HL-60 (cell line): ENCODE data around the gene ITGBL1.

ENCODE experiments used
- DNase-seq, 2 experiments: peaks; one replicate each; pipeline ENCODE4 v3.0.0-alpha.2; 2010 to 2020; ENCODE audit warnings: low read depth in 1 of 2, low spot score in 1 of 2
- H3K27ac ChIP-seq: fragments of 250-450 bp; sonication (Bioruptor Pico); replicated peaks from 2 replicates; pipeline ENCODE4 v1.5.1; 2020; ENCODE audit warnings: mild to moderate bottlenecking, moderate library complexity
- H3K27me3 ChIP-seq: fragments of 250-450 bp; sonication (Bioruptor Pico); 2 replicates; pipeline ENCODE4 v1.5.1; 2021; ENCODE audit warnings: mild to moderate bottlenecking, moderate library complexity; ENCODE audit not compliant: insufficient read depth, poor library complexity, severe bottlenecking
- H3K4me3 ChIP-seq: replicated peaks from 2 replicates; pipeline ENCODE4 v1.5.1; 2011; ENCODE audit warnings: mild to moderate bottlenecking, control low read depth, low read length; ENCODE audit not compliant: insufficient read depth
- GABPA ChIP-seq: IDR thresholded peaks from 2 replicates; pipeline ENCODE4 v1.6.1; 2012; ENCODE audit warnings: low read depth
- POLR2AphosphoS5 ChIP-seq: IDR thresholded peaks from 2 replicates; pipeline ENCODE4 v1.6.1; 2012; ENCODE audit warnings: low read depth
- SPI1 ChIP-seq: IDR thresholded peaks from 2 replicates; pipeline ENCODE4 v1.6.1; 2012; ENCODE audit warnings: low read depth, mild to moderate bottlenecking, borderline replicate concordance
- TF ChIP-seq, protein P1 (sequence below): IDR thresholded peaks from 2 replicates; pipeline ENCODE4 v1.6.1; 2012; ENCODE audit warnings: low read depth; ENCODE audit not compliant: insufficient replicate concordance
- TF ChIP-seq, protein P2 (sequence below): IDR thresholded peaks from one replicate; pipeline ENCODE4 v1.5.1; 2011; ENCODE audit warnings: low read length, control low read depth, inconsistent platforms; ENCODE audit not compliant: insufficient read depth

ITGBL1 gene

GRCh38 chr13:101576455-101576854, 124.0 kb downstream of the ITGBL1 start:
- DNase-seq, result no peak
- Histone ChIP-seq H3K27me3 (no peaks in the 10 kb centered on the region), H3K27ac (no peak overlapping the region), H3K4me3 (no peak overlapping the region)
- TF ChIP-seq SPI1, result no peak
- TF ChIP-seq, protein P1, sequence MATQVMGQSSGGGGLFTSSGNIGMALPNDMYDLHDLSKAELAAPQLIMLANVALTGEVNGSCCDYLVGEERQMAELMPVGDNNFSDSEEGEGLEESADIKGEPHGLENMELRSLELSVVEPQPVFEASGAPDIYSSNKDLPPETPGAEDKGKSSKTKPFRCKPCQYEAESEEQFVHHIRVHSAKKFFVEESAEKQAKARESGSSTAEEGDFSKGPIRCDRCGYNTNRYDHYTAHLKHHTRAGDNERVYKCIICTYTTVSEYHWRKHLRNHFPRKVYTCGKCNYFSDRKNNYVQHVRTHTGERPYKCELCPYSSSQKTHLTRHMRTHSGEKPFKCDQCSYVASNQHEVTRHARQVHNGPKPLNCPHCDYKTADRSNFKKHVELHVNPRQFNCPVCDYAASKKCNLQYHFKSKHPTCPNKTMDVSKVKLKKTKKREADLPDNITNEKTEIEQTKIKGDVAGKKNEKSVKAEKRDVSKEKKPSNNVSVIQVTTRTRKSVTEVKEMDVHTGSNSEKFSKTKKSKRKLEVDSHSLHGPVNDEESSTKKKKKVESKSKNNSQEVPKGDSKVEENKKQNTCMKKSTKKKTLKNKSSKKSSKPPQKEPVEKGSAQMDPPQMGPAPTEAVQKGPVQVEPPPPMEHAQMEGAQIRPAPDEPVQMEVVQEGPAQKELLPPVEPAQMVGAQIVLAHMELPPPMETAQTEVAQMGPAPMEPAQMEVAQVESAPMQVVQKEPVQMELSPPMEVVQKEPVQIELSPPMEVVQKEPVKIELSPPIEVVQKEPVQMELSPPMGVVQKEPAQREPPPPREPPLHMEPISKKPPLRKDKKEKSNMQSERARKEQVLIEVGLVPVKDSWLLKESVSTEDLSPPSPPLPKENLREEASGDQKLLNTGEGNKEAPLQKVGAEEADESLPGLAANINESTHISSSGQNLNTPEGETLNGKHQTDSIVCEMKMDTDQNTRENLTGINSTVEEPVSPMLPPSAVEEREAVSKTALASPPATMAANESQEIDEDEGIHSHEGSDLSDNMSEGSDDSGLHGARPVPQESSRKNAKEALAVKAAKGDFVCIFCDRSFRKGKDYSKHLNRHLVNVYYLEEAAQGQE, result no peak
- TF ChIP-seq GABPA, result no peak
- TF ChIP-seq, protein P2, sequence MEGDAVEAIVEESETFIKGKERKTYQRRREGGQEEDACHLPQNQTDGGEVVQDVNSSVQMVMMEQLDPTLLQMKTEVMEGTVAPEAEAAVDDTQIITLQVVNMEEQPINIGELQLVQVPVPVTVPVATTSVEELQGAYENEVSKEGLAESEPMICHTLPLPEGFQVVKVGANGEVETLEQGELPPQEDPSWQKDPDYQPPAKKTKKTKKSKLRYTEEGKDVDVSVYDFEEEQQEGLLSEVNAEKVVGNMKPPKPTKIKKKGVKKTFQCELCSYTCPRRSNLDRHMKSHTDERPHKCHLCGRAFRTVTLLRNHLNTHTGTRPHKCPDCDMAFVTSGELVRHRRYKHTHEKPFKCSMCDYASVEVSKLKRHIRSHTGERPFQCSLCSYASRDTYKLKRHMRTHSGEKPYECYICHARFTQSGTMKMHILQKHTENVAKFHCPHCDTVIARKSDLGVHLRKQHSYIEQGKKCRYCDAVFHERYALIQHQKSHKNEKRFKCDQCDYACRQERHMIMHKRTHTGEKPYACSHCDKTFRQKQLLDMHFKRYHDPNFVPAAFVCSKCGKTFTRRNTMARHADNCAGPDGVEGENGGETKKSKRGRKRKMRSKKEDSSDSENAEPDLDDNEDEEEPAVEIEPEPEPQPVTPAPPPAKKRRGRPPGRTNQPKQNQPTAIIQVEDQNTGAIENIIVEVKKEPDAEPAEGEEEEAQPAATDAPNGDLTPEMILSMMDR, result no peak
- no peak for TF ChIP-seq POLR2AphosphoS5

DNA sequence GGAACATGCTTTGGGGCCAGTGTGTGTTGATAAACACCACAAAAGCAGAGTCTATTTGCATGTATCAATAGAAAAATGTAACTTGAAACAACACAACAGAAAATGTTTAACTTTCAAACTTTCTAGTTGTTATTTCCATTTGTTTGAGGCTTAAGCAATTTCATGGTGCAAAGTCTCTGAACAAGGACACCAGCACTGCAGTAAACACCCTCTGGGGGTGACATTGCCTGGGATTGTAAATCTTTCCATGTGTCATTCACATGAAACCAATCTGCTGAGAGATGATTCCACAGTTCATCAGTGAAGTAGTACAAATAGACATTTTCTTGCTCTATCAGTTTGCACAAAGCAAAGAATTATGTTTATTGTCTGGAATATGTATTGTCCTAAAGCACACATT, 124.5 kb downstream of the ITGBL1 start:
- Histone ChIP-seq H3K4me3 (no peak overlapping the region), H3K27ac (no peak overlapping the region), H3K27me3 (no peaks in the 10 kb centered on the region)
- TF ChIP-seq, protein P2, result no peak
- TF ChIP-seq POLR2AphosphoS5 (no peak), GABPA (no peak), SPI1 (no peak)
- TF ChIP-seq, protein P1, result no peak
- DNase-seq, result no peak

- no peak for TF ChIP-seq SPI1
- no peak for TF ChIP-seq GABPA
- TF ChIP-seq, protein P2, result no peak
- TF ChIP-seq, protein P1, result no peak
- no peak for TF ChIP-seq POLR2AphosphoS5
- Histone ChIP-seq H3K27me3 (no peaks in the 10 kb centered on the region), H3K4me3 (no peak overlapping the region), H3K27ac (no peak overlapping the region)
- DNase-seq, result no peak
Measured at GRCh38 chr13:101579281-101579802, 126.9 kb downstream of the ITGBL1 start.
